ENCODE data around the gene KCNQ4.
A peak's percentile ranks its signal among the peaks of the same experiment; 100 is the strongest.

DNA sequence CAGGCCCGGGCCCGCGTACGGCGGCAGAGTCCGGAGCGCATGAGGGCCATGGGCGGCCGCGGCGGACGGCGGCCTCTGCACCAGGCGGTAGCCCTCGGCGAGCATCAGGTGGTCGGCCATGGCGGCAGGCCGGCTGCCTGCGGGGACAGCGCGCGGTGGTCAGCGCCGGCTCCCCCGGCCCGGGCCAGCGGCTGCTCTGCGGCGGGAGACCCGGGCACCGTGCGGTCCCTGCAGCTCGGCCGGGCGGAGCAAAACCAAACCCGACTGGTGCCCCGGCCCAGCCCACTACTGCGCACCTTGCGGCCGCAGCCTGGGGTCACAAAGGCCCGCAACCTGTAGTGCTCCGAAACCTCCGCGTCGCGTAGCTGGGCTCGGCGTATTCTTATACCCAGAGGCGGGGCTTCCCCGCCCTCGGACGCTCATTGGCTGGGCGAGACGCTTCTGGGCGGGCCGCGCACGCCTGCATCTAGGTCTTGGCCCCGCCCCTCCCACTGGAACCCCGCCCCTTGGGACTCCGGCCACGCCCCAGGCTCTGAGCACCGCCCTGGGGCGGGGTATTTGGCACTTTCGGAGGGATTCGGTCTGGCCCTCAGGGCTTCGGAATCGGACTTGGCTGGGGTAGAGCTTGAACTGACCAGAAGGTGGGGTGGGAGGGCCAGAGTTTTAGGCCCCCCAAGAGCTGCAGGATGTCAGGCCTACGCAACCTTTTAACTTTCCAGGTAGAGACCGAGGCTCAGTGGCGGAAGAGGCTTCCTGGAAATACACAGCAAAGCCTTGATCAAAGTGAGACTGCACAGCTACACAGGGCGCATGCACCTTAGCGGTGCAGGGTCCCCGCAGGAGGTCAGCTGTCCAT is 78.6 kb downstream of the KCNQ4 start, which contains the start of gene CITED4:
- TF ChIP-seq, protein P1, sequence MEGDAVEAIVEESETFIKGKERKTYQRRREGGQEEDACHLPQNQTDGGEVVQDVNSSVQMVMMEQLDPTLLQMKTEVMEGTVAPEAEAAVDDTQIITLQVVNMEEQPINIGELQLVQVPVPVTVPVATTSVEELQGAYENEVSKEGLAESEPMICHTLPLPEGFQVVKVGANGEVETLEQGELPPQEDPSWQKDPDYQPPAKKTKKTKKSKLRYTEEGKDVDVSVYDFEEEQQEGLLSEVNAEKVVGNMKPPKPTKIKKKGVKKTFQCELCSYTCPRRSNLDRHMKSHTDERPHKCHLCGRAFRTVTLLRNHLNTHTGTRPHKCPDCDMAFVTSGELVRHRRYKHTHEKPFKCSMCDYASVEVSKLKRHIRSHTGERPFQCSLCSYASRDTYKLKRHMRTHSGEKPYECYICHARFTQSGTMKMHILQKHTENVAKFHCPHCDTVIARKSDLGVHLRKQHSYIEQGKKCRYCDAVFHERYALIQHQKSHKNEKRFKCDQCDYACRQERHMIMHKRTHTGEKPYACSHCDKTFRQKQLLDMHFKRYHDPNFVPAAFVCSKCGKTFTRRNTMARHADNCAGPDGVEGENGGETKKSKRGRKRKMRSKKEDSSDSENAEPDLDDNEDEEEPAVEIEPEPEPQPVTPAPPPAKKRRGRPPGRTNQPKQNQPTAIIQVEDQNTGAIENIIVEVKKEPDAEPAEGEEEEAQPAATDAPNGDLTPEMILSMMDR (conservative IDR thresholded peaks at IDR 0.05; ENCODE audit: low read depth, low read length), result peak; percentile 29; the same call in 1 of the 2 replicates
- TF ChIP-seq POLR2A (IDR thresholded peaks at IDR 0.05; ENCODE audit: low read depth, low read length) (peak; percentile 62; the same call in 1 of the 2 replicates), SMC3 (IDR thresholded peaks at IDR 0.05; ENCODE audit: low read depth, low read length) (no peak), CEBPB (IDR thresholded peaks at IDR 0.05; ENCODE audit: low read depth, low read length) (no peak)

All from IMR-90 (cell line).